GM21723 (cell line): Measurements from ENCODE around the gene CEP55.

ENCODE experiments used
- ATAC-seq: cut with Tn5 transposase; IDR thresholded peaks from one replicate; pipeline ENCODE4 v1.9.1; 2021; ENCODE audit warnings: mild to moderate bottlenecking, moderate library complexity; ENCODE audit not compliant: unreplicated experiment

The CEP55 gene

DNA sequence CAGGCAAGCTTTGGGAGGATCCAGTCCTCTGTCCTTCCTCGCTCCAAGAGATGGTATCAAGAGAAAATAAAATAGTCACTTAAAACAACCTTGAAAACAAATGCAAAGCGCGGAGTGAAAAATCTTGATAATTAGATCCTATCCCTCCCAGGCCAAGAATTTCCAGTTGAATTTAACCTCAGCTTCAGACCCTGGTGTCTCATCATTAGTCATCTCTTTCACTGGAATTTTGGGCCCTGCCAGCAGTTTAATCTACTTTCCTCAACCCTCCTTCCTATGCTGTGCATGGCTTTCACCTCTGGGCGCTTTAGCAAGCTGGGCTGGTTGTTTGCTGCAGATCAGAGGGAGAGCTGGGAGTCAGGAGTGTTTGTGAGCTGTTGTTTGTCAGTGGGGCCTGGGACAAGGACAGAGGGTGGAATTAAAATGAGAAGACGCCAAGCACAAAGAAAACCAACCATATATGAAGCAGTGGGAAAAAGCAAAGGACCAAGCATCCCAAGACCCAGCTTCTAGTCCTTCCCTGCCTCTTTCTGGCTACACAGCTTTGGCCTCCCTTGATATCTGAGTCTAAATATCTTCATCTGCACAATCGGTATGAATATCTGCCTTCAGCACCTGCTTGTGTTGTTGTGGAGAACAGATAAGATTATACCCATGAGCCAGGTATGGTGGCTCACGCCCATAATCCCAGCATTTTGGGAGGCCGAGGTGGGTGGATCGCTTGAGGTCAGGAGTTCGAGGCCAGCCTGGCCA is 27.8 kb upstream of the CEP55 start:
- ATAC-seq: no peak

DNA sequence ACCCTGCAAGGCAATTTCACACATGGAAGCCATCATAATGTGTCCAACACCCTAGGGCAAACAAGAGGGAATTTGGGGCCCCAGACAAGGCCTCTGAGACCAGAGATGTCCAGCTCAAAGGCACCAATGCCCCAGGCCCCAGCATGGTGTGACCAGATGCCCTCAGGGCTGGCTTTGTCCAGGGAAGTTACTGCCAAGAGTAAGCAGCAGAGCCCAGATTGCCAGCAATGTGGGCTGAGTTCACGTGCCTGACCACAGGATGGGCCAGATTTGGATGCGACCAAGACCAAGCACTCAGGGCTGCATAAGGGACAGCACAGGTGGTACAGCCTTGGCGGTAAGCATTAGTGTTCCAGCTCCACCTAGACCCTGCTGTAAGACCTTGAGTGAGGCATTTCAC is 27.0 kb upstream of the CEP55 start:
- no peak for ATAC-seq

DNA sequence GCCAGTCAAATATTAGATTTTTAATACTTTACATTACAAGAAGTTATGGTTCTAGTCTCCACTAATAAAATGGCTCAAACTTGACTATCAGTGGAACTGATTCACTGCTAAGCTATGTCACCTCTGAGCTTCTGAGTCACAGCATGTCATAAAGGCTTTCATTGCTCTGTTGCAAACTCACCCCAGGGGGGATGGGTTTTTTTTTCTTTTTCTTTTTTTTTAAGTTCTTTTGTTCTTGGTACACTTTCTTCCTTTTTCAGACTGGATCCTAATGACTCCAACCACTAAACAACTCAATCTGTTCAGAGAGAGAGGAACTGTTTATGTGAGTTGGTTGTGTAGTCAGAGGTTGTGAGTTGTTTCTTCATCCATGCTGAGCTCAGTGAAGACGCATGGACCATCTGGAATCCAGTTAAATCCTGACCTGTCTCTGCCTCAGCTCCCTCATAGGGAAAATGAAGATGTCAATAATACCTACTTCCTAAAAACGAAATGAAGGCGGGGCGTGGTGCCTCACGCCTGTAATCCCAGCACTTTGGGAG is 25.2 kb upstream of the CEP55 start:
- no peak for ATAC-seq

DNA sequence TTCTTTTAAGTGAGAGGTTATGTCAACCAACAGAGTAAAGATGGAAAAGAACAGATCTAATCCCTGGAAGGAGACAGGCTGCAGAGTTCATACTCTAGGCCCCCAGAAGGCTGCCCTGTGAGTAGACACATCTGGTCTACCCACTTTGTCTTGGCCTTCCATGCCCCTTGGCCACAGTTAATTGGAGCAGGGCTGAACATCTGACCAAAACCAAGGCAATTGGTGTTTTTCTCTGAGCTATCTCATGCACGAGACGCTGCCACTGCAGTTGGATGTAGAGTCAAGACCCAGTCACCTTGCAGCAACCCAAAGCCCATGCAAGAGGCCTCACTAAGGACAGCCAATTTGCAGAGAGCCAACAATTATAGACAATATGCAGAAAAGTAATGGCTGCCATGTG is 23.3 kb upstream of the CEP55 start:
- no peak for ATAC-seq

GRCh38 chr10:93473804-93474472 is 22.5 kb upstream of the CEP55 start:
- no peak for ATAC-seq

GRCh38 chr10:93475227-93475626 is 21.2 kb upstream of the CEP55 start:
- no peak for ATAC-seq

GRCh38 chr10:93475871-93476270 is 20.5 kb upstream of the CEP55 start:
- no peak for ATAC-seq

DNA sequence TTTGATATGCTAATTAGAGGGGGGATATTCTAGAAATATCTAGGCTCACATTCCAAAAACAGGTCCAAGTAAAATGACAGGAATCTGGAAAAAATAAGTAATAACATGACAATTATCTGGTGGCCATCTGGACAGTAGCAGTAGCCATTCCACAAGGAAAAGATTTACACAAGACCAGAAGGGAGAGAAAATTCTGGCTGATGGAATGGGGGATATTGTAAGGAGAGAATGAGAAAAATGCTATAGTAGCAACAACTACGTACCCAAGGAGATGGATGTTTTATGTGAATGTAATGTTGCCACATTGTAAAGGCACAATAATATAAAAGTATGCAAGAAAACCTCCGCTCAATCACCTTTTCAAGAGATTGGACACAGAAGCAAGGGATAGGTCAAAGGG is 19.7 kb upstream of the CEP55 start:
- ATAC-seq: no peak

- no peak for ATAC-seq
These were observed 17.5 kb upstream of the CEP55 start for GRCh38 chr10:93478873-93479272.

- no peak for ATAC-seq
These were observed 14.7 kb upstream of the CEP55 start for GRCh38 chr10:93481637-93482144.

DNA sequence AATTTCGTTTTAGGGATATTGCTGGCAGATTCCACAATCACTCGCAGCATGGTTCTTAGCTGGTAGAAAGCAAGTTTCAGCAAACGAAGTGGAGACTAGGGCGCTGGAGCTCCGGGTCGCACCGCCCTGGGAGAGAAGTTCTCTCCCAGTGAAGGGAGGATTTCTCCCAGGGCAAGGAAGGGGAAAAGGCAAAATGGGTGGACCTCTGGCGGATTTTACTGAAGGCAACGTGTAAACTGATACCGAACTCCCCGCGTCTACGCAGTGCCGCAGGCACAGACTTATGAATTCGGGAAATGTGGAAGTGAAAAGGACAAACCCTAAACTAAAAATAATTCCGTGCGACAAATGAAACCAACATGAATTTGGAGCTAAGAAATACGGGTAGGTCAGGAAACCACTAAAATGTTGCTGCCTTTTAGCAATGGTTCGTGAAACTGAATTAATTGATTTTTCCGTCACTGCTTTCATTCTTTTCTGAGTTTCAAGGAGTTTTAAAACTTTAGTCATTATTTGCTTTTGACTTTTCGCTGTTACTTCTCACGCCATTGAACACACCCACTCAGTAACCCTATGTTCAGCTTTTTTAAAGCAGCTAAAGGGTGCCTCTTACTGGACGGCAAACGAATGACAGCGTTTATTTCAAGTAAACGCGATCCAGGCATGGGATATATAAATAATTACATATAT is 14.1 kb upstream of the CEP55 start, which contains the start of gene MYOF:
Gene MYOF, minus strand, starts transcription at position 190 of the 690 bp plus-strand sequence. Its CDS starts 140 bp downstream, at position 50.
- ATAC-seq: peak; percentile 82

- no peak for ATAC-seq
These were observed 10.7 kb upstream of the CEP55 start for GRCh38 chr10:93485690-93486089.

DNA sequence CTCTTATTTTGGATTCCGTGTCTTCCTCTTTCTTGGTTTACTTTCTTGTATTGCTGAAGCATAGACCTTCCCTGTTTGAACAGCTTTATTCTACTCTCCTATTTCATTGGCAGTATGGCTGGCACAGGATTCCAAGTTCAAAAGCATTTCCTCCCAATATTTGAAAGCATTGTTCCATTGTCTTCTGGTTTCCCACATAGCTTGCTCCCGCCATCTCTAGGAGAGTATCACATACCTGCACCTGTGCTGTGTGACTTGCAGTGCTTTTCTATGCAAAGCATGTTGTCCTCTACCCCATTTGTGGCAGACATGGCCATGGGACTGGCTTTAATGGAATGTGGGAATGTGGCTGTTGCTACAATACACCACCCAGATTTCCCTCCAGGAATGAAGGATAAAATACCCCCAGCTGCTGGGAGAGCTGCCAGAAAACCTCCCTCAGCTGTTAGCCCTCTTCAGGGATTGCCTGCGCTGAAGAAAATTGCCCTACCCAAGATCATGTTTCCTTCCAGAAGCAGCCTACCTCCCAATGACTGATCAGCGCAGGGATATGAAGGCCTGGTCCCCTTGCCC is 7.4 kb upstream of the CEP55 start:
- ATAC-seq: no peak

DNA sequence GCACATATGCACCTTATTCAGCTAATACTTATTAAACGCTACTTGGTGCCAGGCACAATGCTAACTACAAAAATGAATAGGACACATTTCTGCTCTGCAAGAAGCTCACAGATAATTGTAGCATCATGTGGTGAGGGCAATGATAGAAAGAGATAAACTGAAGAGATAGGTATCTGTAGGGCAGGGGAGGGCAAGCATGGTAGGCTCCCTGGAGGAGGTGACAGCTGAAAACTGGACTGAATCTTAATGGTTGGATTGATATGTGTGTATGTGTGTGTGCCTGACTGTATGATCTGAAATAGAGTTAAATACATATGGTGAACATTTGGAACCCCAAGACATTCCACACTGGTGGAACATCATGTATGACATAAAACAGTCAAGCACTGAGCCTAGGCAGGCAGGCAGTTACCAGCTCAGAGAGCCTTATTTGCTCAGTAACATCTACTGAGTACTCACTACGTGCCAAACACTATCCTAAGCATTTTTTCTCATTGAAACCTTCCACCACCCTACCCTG is 4.8 kb upstream of the CEP55 start:
- ATAC-seq: no peak

- ATAC-seq: no peak
These were observed 3.2 kb upstream of the CEP55 start for GRCh38 chr10:93493162-93493561.

DNA sequence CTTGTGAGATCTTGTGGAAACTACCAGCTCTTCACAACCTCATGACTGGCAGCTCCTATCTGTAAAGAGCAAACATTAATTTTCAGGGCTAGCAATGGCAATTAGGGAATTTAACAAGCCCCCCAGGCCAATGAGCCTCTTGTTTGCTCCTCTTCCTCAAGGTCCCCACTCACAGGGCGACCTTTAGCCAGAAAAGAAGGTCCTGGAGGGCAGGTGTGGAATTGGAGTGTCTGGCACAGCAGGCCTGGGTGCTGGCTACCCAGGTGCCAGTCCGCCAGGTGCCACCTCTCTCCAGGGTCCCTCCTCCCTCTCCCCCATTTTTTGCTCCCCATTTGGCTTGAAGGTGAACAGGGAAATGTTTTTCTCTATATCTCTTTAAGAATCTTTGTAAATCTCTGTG is 1.9 kb upstream of the CEP55 start:
- no peak for ATAC-seq

DNA sequence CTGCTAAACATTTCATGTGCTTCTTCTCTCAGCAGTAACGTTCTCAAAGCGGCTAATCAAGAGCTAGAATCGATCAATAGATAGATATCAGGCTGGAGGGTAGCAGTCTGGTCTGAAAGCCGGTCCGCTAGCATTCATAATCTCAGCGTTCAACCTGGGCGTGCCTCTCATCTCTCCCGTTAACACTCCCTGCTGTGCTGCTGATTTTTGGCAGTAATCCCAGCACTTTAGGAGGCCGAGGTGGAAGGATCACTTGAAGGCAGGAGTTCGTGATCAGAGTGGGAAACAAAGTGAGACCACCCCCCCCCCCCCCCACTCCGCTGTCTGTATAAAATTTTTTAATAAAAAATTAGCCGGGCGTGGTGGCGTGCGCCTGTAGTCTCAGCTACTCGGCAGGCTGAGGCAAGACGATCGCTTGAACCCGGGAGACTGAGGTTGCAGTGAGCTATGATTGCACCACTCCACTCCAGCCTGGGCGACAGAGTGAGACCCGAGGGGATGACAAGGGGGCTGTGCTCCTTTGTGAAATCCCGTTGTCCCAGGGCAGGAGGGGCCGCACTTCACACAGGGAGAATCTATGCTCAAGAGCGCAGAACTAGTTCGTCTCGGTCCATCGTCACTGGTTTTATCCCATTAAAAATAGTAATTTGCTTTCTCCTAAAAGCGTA is 624 bp upstream of the CEP55 start:
- ATAC-seq: peak; percentile 21

- ATAC-seq: no peak
These were observed 1.8 kb downstream of the CEP55 start for GRCh38 chr10:93498166-93498565.

DNA sequence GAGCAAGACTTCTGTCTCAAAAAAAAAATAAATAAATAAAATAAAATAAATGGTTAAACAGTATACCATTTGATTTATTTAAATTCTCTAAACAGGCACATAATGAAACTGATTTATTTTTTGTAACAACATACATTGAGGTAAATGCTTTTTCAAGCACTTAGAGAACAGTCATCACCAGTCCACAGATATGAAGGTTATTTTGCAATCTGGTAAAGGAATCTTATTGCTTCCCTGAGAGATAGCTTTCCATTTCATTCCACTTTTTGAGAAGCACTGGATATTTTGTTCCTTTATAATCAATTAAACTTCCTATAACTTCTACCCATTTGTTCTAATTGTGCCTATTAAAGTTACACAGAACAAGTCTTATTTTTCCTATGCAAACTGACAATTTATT is 5.2 kb downstream of the CEP55 start:
- no peak for ATAC-seq

- ATAC-seq: peak; percentile 72
These were observed 6.7 kb downstream of the CEP55 start for GRCh38 chr10:93503075-93503474.
